Neural cell (in vitro differentiated cells): ENCODE results near the gene BCAN. TPM values are rescaled to one million over a fixed set of nuclear protein-coding genes. Genes with fewer than 3 reads are reported as not detected.

Source experiments
- H2AFZ ChIP-seq: fragments of 200-600, 300-800 bp; sonication (generic), shearing (Covaris generic); 2 replicates; pipeline ENCODE4 v1.6.0; 2014; ENCODE audit warnings: low read depth, mild to moderate bottlenecking, antibody characterized with exemption, low read length, moderate library complexity
- H3F3A ChIP-seq: fragments of 200-600 bp; shearing (Covaris generic); 2 replicates; pipeline ENCODE4 v1.6.1; 2016; ENCODE audit warnings: mild to moderate bottlenecking, moderate library complexity, mixed read lengths, antibody characterized with exemption, low read length; ENCODE audit not compliant: insufficient read depth, poor library complexity, severe bottlenecking
- H3K27ac ChIP-seq: fragments of 200-600, 300-800 bp; sonication (generic), shearing (Covaris generic); 2 replicates; pipeline ENCODE4 v1.5.1; 2014; ENCODE audit warnings: mild to moderate bottlenecking, low read length, moderate library complexity
- H3K27me3 ChIP-seq: fragments of 300-800, 200-600 bp; sonication (generic), shearing (Covaris generic); 2 replicates; pipeline ENCODE4 v1.6.0; 2014; ENCODE audit warnings: mild to moderate bottlenecking, low read depth, low read length, moderate library complexity; ENCODE audit not compliant: insufficient read depth
- H3K36me3 ChIP-seq: fragments of 300-800, 200-600 bp; sonication (generic), shearing (Covaris generic); 2 replicates; pipeline ENCODE4 v1.5.1; 2014; ENCODE audit warnings: mild to moderate bottlenecking, antibody characterized with exemption, low read length, moderate library complexity; ENCODE audit not compliant: insufficient read depth
- H3K4me2 ChIP-seq: fragments of 300-800, 200-600 bp; sonication (generic), shearing (Covaris generic); 2 replicates; pipeline ENCODE4 v1.6.0; 2014; ENCODE audit warnings: mild to moderate bottlenecking, low read length
- H3K4me3 ChIP-seq: fragments of 300-800, 200-600 bp; sonication (generic), shearing (Covaris generic); 2 replicates; pipeline ENCODE4 v1.5.1; 2014; ENCODE audit warnings: mild to moderate bottlenecking, low read length, moderate library complexity
- H3K79me2 ChIP-seq: fragments of 200-600 bp; shearing (Covaris generic); replicated peaks from 2 replicates; pipeline ENCODE4 v1.6.0; 2014; ENCODE audit warnings: mild to moderate bottlenecking, low read length, moderate library complexity; ENCODE audit not compliant: insufficient read depth
- H3K9ac ChIP-seq: fragments of 300-800, 200-600 bp; sonication (generic), shearing (Covaris generic); 2 replicates; pipeline ENCODE4 v1.6.1; 2016; ENCODE audit warnings: mild to moderate bottlenecking, low read length, mixed read lengths
- H3K9me2 ChIP-seq: fragments of 200-600 bp; shearing (Covaris generic); 2 replicates; pipeline ENCODE4 v1.6.1; 2016; ENCODE audit warnings: mild to moderate bottlenecking, low read length, mixed read lengths; ENCODE audit not compliant: insufficient read depth
- H3K9me3 ChIP-seq: fragments of 200-600, 300-800 bp; sonication (generic), shearing (Covaris generic); 2 replicates; pipeline ENCODE4 v1.6.1; 2016; ENCODE audit warnings: mild to moderate bottlenecking, mixed run types, low read length, moderate library complexity, mixed read lengths
- H4K20me1 ChIP-seq: fragments of 200-600 bp; shearing (Covaris generic); 2 replicates; pipeline ENCODE4 v1.6.1; 2016; ENCODE audit warnings: mild to moderate bottlenecking, mixed run types; ENCODE audit not compliant: insufficient read depth
- EP300 ChIP-seq: fragments of 450-650 bp; conservative IDR thresholded peaks from 2 replicates; pipeline ENCODE4 v1.6.1; 2014; ENCODE audit warnings: antibody characterized with exemption, mild to moderate bottlenecking, moderate library complexity; ENCODE audit not compliant: poor library complexity, severe bottlenecking
- EZH2 ChIP-seq: fragments of 200-600, 300-800 bp; shearing (Covaris generic), sonication (generic); IDR thresholded peaks from 2 replicates; pipeline ENCODE4 v1.6.1; 2014; ENCODE audit warnings: antibody characterized with exemption, low read length, borderline replicate concordance, mild to moderate bottlenecking; ENCODE audit not compliant: insufficient read depth, poor library complexity, severe bottlenecking
- MXI1 ChIP-seq: fragments of 450-650 bp; conservative IDR thresholded peaks from 2 replicates; pipeline ENCODE4 v1.6.1; 2014; ENCODE audit warnings: antibody characterized with exemption, mild to moderate bottlenecking; ENCODE audit not compliant: poor library complexity, severe bottlenecking
- POLR2AphosphoS5 ChIP-seq: IDR thresholded peaks from 2 replicates; pipeline ENCODE4 v1.6.1; 2012
- RAD21 ChIP-seq: fragments of 450-650 bp; conservative IDR thresholded peaks from 2 replicates; pipeline ENCODE4 v1.6.1; 2014; ENCODE audit warnings: antibody characterized with exemption, mild to moderate bottlenecking, moderate library complexity
- REST ChIP-seq: IDR thresholded peaks from 2 replicates; pipeline ENCODE4 v1.6.1; 2012; ENCODE audit warnings: borderline replicate concordance
- SMC3 ChIP-seq: fragments of 450-650 bp; conservative IDR thresholded peaks from 2 replicates; pipeline ENCODE4 v1.6.1; 2014; ENCODE audit warnings: antibody characterized with exemption, mild to moderate bottlenecking, moderate library complexity; ENCODE audit not compliant: poor library complexity
- TAF1 ChIP-seq: IDR thresholded peaks from 2 replicates; pipeline ENCODE4 v1.6.1; 2012; ENCODE audit warnings: low read depth
- polyA plus RNA-seq: library from polyadenylated mRNA; depleted of rRNA; stranded (reverse); fragments of >200 nt; gene quantifications from 2 replicates; pipeline ENCODE4 v1.2.3, GENCODE V29; 2014
- TF ChIP-seq, protein P1 (sequence below): fragments of 450-650 bp; IDR thresholded peaks from 2 replicates; pipeline ENCODE4 v1.5.1; 2014; ENCODE audit warnings: antibody characterized with exemption, mild to moderate bottlenecking, moderate library complexity; ENCODE audit not compliant: poor library complexity, severe bottlenecking

The BCAN gene
- polyA plus RNA-seq, 1 donor from 2014 or later: not detected

GRCh38 chr1:156665539-156665938, 23.6 kb downstream of the BCAN start:
- Histone ChIP-seq H3K27ac (no peak overlapping the region), H3K9me3 (no peaks in the 10 kb centered on the region), H3K36me3 (no peaks in the 10 kb centered on the region), H3K9ac (no peak overlapping the region), H2AFZ (no peak overlapping the region), H3K79me2 (no peaks in the 10 kb centered on the region), H3K4me2 (no peak overlapping the region), H3K4me3 (no peak overlapping the region), H3F3A (no peaks in the 10 kb centered on the region), H3K27me3 (no peaks in the 10 kb centered on the region), H3K9me2 (no peaks in the 10 kb centered on the region), H4K20me1 (no peaks in the 10 kb centered on the region)
- no peak for TF ChIP-seq EP300
- no peak for TF ChIP-seq RAD21
- no peak for TF ChIP-seq POLR2AphosphoS5
- TF ChIP-seq SMC3: no peak
- TF ChIP-seq, protein P1, sequence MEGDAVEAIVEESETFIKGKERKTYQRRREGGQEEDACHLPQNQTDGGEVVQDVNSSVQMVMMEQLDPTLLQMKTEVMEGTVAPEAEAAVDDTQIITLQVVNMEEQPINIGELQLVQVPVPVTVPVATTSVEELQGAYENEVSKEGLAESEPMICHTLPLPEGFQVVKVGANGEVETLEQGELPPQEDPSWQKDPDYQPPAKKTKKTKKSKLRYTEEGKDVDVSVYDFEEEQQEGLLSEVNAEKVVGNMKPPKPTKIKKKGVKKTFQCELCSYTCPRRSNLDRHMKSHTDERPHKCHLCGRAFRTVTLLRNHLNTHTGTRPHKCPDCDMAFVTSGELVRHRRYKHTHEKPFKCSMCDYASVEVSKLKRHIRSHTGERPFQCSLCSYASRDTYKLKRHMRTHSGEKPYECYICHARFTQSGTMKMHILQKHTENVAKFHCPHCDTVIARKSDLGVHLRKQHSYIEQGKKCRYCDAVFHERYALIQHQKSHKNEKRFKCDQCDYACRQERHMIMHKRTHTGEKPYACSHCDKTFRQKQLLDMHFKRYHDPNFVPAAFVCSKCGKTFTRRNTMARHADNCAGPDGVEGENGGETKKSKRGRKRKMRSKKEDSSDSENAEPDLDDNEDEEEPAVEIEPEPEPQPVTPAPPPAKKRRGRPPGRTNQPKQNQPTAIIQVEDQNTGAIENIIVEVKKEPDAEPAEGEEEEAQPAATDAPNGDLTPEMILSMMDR: no peak
- TF ChIP-seq REST: no peak
- TF ChIP-seq TAF1: no peak
- TF ChIP-seq MXI1: no peak
- no peak for TF ChIP-seq EZH2

DNA sequence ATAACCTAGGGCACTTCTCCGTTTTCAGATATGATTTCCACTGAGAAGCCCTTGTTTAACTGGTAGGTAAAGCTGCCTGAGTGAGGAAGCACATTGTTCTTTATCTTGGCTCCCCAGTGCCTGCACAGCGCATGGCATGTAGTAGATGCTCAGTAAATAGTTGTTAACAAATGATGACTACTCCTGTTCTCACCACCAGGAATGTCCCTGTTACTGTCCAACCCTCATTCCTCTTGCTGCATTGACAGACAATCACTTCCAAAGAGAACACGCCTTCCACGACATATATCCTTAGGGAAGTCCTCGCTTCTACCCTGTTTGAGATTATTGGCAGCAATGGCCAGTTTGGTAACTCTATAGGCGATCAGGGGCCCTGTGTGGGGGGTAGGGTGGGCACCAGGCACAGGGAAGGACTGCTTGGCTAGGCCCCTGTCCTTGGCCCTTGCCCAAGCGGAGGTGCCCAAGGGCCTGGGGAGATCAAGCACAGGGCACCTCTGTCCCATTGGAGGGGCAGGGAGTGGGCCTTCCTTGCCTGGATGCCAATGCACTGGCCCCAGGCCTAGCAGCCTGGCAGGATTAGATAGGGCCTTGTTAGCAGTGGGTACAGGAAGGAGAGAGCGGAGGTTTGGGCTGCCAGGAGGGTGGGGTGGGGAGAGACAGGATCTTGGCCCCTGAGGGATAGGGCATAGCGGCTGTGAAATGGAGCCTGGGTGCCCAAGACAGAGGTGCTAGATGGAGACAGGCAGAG, 25.1 kb downstream of the BCAN start:
- no peaks in the 10 kb centered on the region for H3K36me3 ChIP-seq
- H4K20me1 ChIP-seq: no peaks in the 10 kb centered on the region
- H3K9ac ChIP-seq: no peak overlapping the region
- no peak overlapping the region for H3K4me2 ChIP-seq
- no peak overlapping the region for H2AFZ ChIP-seq
- no peaks in the 10 kb centered on the region for H3K9me2 ChIP-seq
- TF ChIP-seq, protein P1: no peak
- no peaks in the 10 kb centered on the region for H3K9me3 ChIP-seq
- no peaks in the 10 kb centered on the region for H3K79me2 ChIP-seq
- H3K27me3 ChIP-seq: no peaks in the 10 kb centered on the region
- no peaks in the 10 kb centered on the region for H3F3A ChIP-seq
- no peak overlapping the region for H3K4me3 ChIP-seq
- H3K27ac ChIP-seq: no peak overlapping the region
